Measurements from ENCODE around the gene PHOX2B. TPM values are rescaled to one million over a fixed set of nuclear protein-coding genes. Genes with fewer than 3 reads are reported as not detected.

Gene PHOX2B
- 1 to 10 TPM in 1 of 3 donors, under 1 TPM in 2; 0.29 to 4.8 (median 0.55) TPM for total RNA-seq
- long read RNA-seq, donor 1, transcript PHOX2B-201 (3 exons, 3,030 nt): major isoform, 5 of 6 reads
- long read RNA-seq, donor 1, partial matches to known transcripts: 0 of 6 reads
- long read RNA-seq, donor 1, other reads (novel, unspliced or antisense): 1 of 6 reads
- long read RNA-seq, donor 2: 0 reads

- Histone ChIP-seq H3K4me1 (ENCODE audit: low read depth) (no peaks in the 10 kb centered on the region), H3K36me3 (ENCODE audit: low read depth) (no peaks in the 10 kb centered on the region), H3K4me3 (no peak within 1 kb of the TSS), H3K9me3 (no peaks in the 10 kb centered on the region)
- no peak for DNase-seq
- TF ChIP-seq CTCF (IDR thresholded peaks at IDR 0.05): no peak
- ATAC-seq: no peak
- intact Hi-C loops (cut with DNase I, micrococcal nuclease): no loop called here
These were observed at the start of gene PHOX2B for GRCh38 chr4:41748571-41749475. PHOX2B (minus strand) TSS chr4:41748725; CDS start chr4:41748610, 115 bp downstream.

GRCh38 chr4:41797260-41797659, 48.7 kb upstream of the PHOX2B start:
- no peak for TF ChIP-seq CTCF (IDR thresholded peaks at IDR 0.05)
- DNase-seq (no peak), ATAC-seq (no peak)
- H3K4me1 ChIP-seq (ENCODE audit: low read depth): no peaks in the 10 kb centered on the region
- no peaks in the 10 kb centered on the region for H3K9me3 ChIP-seq
- H3K36me3 ChIP-seq (ENCODE audit: low read depth): no peaks in the 10 kb centered on the region
- no peak overlapping the region for H3K4me3 ChIP-seq
- intact Hi-C loops (cut with DNase I, micrococcal nuclease): no loop called here

- intact Hi-C loops (cut with DNase I, micrococcal nuclease): no loop called here
- H3K36me3 ChIP-seq (ENCODE audit: low read depth): no peaks in the 10 kb centered on the region
- DNase-seq (no peak), ATAC-seq (no peak)
- H3K4me3 ChIP-seq: no peak overlapping the region
- H3K4me1 ChIP-seq (ENCODE audit: low read depth): no peaks in the 10 kb centered on the region
- TF ChIP-seq CTCF (IDR thresholded peaks at IDR 0.05): no peak
- H3K9me3 ChIP-seq: no peaks in the 10 kb centered on the region
These were observed 48.2 kb upstream of the PHOX2B start for GRCh38 chr4:41796545-41797210.

- intact Hi-C loops (cut with DNase I, micrococcal nuclease): no loop called here
- H3K4me1 ChIP-seq (ENCODE audit: low read depth): no peaks in the 10 kb centered on the region
- no peak for TF ChIP-seq CTCF (IDR thresholded peaks at IDR 0.05)
- H3K9me3 ChIP-seq: no peaks in the 10 kb centered on the region
- no peak for DNase-seq
- no peaks in the 10 kb centered on the region for H3K36me3 ChIP-seq (ENCODE audit: low read depth)
- ATAC-seq: no peak
- no peak overlapping the region for H3K4me3 ChIP-seq
These were observed 47.4 kb upstream of the PHOX2B start for GRCh38 chr4:41795796-41796385.

GRCh38 chr4:41792166-41792565, 43.6 kb upstream of the PHOX2B start:
- TF ChIP-seq CTCF (IDR thresholded peaks at IDR 0.05): no peak
- intact Hi-C loops (cut with DNase I, micrococcal nuclease): no loop called here
- DNase-seq (no peak), ATAC-seq (no peak)
- Histone ChIP-seq H3K4me3 (no peak overlapping the region), H3K36me3 (ENCODE audit: low read depth) (no peaks in the 10 kb centered on the region), H3K9me3 (no peaks in the 10 kb centered on the region), H3K4me1 (ENCODE audit: low read depth) (no peaks in the 10 kb centered on the region)
